ENCODE results near the gene ACOT7.
"Not testable (repeated sequence)": the region's sequence is repeated elsewhere in the genome, so short reads cannot be mapped to it uniquely, and the experiment has no call there.

The ACOT7 gene

DNA sequence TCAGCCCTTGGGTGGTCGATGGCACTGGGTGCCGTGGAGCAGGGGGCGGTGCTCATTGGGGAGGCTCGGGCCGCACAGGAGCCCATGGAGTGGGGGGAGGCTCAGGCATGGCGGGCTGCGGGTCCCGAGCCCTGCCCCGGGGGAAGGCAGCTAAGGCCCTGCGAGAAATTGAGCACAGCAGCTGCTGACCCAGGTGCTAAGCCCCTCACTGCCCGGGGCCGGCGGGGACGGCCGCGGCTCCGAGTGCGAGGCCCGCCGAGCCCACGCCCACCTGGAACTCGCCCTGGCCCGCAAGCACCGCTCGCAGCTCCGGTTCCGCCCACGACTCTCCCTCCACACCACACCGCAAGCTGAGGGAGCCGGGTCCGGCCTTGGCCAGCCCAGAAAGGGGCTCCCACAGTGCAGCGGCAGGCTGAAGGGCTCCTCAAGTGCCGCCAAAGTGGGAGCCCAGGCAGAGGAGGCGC, 2.2 kb upstream of the ACOT7 start:
- DNase-seq: not testable (repeated sequence)

DNA sequence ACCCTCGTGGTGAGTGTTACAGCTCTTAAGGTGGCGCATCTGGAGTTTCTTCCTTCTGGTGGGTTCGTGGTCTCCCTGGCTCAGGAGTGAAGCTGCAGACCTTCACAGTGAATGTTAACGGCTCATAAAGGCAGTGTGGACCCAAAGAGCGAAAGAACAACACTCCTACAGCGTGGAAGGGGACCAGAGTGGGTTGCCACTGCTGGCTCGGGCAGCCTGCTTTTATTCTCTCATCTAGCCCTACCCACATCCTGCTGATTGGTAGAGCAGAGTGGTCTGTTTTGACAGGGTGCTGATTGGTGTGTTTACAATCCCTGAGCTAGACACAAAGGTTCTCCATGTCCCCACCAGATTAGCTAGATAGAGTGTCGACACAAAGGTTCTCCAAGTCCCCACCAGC, 1.6 kb upstream of the ACOT7 start:
- not testable (repeated sequence) for DNase-seq

DNA sequence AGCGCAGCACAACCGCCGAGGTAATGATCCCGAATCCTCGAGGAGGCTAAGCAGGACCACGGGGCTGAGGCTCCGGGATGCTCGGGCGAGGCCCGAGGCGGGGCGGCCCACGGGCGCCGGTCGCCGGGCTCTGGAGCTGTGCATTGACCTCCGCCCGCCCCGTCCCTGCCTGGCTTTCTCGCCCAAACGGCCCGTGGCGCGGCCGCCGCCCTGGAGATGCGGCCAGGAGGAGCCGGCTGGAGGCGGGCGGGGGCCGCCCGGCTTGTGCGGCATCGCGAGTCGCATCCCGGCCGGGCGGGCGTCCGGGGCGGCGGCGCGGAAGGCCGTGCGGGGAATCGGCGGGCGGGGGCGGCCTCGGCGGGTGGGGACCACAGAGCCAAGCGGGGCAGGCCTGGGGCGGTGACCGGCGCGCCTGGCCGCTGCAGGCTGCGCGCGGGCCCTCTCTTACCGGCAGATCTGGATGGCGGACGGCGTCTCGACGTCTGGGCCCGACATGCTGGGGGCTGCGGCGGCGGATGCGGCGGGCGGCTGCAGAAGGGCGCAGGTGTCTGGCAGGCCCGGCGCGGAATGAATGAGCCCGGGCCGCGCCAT, 663 bp downstream of the ACOT7 start:
- DNase-seq: no peak

DNA sequence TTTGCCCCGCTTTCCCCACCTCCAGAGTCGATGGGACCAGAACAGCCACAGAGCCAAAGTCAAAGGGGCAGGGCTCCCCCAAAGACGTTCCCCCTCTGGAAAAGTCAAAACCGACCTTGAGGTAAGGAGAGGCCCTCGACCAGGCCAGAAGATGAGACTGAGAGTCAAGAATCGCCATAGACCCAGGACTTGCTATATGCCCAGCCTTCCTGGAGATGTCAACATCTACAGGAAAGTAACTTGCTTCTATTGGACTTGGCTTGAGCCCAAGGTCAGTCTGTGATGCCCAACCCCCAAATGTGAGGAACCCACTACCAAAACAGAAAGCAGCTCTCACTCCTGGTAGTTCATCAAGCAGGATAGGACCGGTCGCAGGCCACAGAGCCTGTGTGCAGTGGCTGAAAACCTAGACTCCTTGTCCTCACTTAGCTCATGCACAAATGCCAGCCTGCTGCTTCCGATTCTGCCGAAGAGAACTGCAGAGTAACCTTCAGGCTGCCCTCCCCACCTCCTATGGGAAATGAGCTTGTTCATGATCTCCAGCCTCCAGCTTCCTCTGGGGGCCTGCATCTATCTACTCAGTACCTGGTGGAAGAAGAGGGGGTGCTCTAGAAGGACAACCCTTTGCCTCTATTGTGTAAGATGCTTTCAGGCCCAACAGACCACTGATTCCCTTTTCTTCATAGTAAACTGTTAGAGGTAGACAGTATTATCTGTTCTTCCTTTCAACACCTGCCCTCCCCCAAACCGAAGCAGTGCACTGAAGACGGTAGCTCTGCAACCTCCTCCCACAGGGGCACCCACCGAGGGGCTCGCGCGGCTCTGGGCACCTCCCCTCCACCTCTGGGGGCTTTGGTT, 1.4 kb downstream of the ACOT7 start:
- peak; percentile 20 for DNase-seq

DNA sequence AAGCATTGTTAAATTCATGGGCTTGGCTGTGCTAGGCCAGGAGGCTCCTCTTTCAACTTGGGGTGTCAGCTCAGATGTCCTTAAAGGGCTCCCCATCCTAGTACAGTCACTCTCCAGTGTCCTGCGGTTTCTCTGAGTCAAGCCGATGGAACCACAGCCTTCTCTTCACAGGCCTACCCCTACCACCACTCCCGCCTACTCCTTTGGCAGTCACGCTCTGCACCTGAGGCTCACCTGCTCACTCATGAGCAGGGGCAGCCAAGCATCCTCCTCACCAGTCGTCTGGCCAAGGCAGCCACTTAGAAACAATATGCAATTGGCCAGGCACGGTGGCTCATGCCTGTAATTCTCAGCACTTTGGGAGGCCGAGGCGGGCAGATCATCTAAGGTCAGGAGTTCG, 3.6 kb downstream of the ACOT7 start:
- no peak for DNase-seq

DNA sequence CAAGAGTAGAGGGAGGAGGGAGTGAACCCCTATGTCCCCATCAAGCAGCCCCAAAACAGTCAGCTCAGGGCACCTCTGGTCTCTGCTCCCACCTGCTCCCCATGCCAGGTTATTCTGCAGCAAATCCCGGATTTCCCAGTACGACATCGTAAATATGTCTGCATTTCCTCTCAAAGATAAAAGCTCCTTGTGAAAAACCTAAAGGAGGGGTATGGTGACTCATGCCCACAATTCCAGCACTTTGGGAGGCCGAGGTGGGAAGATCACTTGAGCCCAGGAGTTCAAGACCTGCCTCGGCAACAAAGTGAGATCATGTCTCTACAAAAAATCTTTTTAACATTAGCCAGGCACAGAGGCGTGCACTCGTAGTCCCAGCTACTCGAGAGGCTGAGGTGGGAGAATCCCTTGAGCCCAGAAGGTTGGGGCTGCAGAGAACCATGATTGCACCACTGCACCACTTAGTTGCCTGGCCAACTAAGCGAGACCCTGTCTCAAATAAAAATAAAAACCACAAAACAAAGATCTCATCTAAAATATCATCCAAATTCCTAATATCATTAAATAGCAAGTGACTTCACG, 7.1 kb downstream of the ACOT7 start:
- DNase-seq: no peak

DNA sequence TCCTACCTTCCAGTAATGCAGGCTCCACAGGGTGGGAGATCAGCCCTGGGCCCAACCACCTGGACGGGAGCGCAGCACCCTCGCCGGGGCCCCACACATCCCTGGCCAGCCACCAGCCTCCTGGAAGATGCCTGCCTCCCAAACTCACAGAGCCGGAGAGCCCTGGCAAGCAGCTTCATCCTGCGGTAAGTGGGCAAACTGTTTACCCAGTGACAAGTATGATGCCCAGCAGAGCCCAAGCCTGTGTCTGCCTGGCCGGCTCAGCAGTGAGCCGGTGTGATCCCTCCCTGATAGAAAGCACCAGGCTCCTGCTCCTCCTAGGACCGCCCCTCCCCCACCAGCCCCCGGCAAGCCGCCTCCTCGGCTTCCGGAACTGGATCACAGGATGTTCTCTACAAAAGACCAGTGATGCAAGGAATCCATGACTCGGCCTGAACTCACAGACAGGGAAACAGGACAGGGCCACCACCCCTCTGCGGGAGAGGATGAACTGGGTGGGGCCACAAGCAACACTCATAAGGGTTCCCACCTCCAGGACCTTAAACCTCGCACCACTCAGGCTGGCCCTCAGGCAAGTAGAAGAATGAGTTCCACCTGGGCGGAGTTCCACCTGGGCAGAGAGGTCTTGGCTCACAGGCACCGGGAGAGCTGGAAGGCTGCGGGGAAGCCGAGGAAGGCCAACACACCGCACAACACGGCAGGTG, 7.9 kb downstream of the ACOT7 start:
- DNase-seq: no peak

DNA sequence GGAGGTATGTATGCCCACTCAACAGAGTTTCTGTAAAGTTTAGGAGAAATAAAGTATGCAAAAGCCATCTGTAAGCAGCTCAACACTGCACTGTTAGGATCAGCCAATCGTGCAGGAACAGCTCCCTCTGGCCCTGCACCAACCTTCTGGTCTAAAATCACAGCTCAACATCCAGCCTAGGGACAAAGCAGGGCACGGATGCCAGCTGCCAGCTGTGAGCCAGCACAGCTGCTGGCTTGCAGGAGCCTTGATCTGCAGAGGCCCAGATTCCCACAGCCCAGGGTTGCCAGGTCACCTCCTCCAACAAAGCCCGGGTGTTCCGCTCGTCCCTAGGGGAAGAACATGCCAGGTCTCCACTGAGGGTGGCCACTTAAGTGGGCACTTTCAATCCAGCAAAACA, 8.6 kb downstream of the ACOT7 start:
- no peak for DNase-seq

DNA sequence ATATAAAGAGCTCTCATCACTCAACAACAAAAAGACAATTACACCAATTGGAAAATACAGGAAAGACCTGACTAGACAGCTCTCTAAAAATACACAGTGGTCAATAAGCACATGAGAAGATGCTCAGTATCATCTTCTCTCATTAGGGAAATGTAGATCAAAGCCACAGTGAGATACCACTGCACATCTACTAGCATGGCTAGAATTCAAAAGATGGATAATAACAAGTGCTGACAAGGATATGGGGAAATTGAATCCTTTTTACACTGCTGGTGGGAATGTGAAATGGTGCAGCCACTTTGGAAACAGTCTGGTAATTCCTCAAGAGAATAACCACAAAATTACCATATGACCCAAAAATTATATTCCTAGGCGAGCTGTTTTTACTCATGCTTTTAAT, 9.4 kb downstream of the ACOT7 start:
- DNase-seq: no peak

DNA sequence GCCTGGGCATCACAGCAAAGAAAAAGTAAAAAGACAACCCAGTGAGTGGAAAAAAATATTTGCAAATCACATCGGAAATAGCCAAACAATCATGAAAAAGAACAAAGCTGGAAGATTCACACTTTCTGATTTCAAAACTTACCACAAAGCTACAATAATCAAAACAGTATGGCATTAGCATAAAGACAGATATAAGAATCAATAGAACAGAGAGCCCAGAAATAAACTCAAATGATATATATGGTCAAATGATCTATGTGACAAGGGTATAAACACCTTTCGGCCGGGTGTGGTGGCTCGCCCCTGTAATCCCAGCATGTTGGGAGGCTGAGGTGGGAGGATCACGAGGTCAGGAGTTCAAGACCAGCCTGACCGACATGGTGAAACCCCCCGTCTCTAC, 13.5 kb downstream of the ACOT7 start:
- no peak for DNase-seq

DNA sequence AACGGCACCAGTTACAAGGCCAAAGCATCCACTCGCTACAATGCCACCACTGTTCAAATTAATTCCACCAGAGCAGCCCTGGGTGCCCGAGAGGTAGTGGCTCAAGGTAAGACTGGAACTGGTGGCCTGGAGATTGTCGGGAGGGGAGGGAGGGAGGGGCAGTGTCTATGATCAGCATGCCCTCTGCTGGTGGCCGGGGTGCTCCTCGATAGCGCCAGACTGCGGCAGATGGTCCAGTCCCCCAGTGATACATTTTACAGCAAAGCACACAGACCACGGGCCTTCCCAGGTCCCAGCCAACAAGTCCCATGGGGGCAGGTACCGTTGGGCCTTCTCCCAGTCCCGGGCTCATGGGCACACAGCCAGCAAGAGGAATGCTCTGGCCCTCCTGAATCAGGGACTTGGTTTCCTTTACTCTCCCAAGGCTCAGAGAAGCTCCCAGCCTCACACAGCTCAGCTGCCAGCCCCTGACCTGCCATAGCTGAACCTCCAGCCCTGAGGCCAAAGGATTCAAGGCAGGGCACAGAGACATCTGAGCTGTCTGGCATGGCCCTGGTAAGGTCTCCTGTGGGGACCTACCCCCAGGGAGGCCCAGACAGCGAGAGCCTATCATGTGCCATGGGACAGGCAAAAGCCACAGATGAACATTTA, 15.3 kb downstream of the ACOT7 start:
- DNase-seq: no peak

DNA sequence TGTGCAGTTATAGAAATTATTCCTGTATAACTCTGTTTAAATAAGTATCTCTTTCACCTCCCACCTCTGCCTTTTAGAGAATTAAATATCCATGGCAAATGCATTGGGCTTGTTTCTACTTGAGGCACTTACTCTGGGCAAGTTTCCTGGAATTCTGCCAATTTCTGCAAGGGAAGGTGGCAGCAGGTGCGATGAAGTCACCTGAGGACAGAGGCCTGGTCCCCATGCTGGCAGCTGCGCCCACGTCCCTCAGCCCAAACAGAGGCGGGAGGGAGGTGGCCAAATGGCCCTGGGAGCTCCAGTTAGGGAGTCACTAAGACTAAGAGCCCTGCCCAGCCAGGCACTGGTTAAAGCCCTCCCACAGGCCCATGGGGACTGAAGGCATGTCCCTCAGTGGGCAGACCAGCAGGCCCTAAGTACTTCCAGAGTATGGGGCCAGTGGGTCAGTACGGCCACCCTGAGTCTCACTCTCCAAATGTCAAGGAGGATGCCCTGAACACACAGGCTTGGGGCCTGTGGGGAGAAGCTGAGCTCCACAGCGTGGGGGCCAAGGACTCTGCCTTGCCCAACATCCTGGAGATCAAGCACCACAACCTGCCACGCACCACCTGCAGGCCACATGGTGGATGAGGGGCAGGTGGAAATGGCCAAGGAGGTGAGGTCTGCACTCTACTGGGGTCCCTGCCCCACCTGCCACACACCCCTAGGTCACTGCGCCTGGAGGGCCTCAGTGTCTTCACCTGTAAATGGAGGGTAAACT, 19.4 kb downstream of the ACOT7 start:
- DNase-seq: no peak

DNA sequence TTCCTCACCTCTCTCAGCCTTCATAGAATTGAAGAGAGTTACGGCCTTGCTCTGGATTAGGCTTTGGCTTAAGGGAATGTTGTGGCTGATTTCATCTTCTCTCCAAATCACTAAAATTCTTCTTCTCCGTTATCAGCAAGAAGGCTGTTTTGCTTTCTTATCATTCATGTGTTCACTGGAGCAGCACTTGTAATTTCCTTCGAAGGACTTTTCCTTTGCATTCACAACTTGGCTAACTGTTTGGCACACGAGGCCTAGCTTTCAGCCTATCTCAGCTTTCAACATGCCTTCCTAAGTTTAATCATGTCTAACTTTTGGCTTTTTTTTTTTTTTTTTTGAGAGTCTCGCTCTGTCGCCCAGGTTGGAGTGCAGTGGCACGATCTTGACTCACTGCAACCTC, 21.3 kb downstream of the ACOT7 start:
- DNase-seq: not testable (repeated sequence)

DNA sequence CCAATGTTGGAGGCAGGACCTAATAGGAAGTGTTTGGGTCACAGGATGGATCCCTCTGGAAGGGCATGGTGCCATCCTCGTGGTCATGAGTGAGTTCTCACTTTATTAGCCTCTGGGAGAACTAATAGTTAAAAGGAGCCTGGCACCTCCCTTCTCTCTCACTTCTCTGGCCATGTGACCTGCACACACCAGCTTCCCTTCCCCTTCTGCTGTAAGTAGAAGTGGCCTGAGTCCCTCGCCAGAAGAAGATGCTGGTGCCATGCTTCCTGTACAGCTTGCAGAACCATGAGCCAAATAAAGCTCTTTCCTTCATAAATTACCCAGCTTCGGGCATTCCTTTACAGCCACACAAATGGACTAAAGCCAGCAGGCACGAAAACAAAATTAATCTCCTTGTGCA, 23.6 kb downstream of the ACOT7 start:
- DNase-seq: no peak

DNA sequence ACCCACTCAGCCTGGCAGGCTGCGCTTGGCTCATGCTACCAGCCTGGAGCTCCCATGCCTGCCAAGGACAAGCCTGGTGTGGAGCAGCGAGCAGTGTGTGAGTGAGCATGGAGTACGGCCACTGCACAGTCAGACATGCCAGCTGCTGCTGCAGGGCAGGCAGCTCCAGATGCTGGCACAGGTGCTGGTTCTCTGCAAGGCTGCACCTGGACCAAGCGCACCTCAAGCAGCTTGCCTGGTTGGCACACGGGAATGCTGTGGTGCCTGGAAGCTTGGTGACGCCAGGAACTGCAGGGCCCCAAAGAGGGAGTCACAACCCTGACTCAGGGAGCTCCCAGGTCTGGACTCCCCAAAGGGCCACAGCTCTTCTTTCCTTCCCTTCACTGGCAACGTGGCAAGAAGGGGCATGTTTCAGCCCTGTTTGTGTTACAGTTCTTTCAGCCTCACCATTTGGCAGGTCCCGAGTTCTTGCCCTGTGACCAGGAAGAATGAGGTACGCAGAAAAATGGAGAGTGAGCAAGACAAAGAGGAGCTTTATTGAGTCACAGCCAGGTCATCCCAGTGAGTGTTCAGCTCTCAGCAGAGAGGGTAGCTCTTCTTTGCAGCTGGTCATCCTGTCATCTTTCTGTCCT, 26.1 kb downstream of the ACOT7 start:
- DNase-seq: no peak

DNA sequence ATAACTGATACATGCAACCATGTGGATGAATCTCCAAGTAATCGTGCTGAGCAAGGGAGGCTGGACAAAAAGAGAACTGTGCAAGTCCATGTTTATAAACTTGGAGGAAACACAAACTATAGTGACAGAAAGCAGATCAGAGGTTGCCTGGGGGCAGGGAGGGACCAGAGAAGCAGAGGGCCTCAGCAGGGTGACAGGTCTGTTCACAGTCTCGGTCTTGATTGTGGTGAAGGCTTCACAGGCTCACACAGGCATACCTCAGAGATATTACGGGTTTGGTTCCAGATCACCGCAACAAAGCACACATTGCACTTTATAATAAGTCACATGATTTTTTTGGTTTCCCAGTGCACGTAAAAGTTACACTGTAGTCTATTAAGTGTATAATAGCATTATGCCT, 28.5 kb downstream of the ACOT7 start:
- DNase-seq: no peak

DNA sequence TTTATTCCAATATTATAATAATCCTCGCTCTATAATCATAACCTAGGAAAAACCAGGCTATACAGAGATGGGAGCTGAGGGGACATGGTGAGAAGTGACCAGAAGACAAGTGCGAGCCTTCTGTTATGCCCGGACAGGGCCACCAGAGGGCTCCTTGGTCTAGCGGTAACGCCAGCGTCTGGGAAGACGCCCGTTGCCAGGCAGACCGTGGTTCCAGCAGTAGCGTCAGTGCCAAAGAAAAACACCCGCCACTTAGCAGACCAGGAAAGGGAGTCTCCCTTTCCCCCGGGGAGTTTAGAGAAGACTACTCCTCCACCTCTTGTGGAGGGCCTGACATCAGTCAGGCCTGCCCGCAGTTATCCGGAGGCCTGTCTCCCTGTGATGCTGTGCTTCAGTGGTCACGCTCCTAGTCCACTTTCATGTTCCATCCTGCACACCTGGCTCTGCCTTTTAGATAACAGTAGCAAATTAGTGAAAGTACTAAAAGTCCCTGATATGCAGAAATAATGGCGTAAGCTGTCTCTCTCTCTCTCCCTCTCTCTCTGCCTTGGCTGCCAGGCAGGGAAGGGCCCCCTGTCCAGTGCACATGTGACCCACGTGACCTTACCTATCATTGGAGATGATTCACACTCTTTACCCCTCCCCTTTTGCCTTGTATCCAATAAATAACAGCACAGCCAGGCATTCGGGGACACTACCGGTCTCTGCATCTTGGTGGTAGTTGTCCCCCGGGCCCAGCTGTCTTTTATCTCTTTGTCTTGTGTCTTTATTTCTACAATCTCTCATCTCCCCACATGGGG, 30.3 kb downstream of the ACOT7 start:
- DNase-seq: not testable (repeated sequence)

DNA sequence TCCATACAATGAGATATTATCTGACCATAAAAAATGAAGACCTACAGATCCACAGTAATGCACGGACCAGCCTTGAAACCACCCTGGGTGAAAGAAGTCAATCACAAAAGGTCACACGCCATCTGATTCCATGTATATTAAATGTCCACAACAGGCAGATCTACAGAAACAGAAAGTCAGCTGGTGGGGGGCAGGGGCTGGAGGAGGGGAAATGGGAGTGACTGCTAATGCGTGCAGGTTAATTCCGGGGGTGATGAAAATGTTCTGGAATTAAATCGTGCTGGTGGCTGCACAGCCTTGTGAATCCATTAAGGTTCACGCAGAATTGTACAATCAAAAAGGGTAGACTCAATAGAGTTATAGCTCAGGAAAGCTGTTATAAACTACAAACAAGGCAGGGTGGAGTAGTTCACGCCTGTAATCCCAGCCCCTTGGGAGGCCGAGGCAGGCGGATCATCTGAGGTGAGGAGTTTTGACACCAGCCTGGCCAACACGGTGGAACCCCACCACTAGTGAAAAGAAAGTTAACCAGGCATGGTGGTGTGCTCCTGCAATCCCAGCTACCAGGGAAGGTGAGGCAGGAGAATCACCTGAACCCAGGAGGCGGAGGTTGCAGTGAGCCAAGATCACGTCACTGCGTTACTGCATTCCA, 32.3 kb downstream of the ACOT7 start:
- DNase-seq: no peak

DNA sequence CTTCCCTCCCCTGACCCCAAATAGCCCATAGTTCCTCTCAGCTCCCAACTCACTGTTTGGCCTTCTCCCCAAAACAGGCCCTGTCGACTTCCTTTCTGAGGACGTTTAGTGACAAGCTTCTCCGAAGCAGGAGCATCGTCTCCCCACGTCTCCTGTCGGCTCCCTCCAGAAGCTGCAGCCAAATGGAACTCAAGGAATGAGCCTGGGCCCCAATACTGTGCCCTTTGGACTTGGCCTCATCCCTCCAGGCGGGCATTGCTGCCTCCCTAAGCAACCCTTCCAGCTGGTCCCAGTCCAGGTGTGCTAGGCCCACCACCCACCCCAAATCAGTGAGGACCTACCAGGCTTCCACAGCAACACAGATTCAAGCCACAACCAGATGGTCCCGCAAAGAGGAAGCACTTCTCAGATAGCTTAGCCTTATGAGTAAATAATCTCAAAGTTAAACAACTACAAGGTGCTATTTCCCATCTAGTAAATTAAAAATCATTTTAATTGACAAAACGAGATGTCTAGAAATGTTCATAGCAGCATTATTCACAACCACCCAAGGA, 33.0 kb downstream of the ACOT7 start:
- DNase-seq: no peak

DNA sequence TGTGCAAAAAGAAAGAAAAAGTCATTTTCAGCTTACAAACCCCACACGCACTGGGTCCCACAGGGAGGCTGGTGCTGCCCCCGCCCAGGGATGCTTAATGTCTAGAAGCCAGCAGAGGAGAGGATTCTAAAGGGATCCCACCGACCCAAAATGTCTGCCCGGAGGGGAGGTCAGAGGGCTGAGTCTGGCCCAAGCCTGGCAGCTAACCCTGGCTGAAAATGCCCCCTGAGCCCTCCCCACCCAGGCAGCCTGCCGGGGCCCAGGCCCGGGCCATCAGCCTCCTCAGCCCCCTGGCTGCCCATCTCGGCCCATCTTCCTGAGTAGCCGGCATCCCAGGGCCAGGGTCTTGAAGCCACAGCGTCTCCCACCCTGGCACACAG, 33.5 kb downstream of the ACOT7 start:
- no peak for DNase-seq
